ENCODE data around the gene RAB22A. TPM values are rescaled to one million over a fixed set of nuclear protein-coding genes. Genes with fewer than 3 reads are reported as not detected.

RAB22A gene
- total RNA-seq, 1 donor from 2014 or later = 9.8 TPM

- intact Hi-C loops (cut with DNase I) = no loop called here
- DNase-seq (ENCODE audit: low spot score) = no peak
Observed at GRCh38 chr20:58296051-58296837, 13.3 kb upstream of the RAB22A start.

DNA sequence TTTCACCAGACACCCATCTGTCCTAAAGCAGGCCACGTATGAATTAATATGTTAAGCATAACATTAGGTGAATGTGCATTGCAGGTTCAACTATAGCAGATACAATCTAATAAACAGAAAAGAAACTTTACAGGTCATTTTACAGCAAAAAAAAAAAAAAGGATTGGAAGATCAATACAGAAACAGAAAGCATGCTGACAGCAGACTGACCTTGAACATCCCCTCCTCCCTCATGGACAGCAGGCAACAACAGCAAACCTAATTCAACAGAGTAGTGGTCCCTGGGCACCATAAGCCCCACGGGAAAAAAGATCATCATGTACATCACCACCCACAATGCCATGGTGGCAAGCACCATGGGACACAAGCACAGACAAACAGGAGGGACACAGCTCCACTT is 12.1 kb upstream of the RAB22A start:
- intact Hi-C loops (cut with DNase I) = no loop called here
- no peak for DNase-seq (ENCODE audit: low spot score)

DNA sequence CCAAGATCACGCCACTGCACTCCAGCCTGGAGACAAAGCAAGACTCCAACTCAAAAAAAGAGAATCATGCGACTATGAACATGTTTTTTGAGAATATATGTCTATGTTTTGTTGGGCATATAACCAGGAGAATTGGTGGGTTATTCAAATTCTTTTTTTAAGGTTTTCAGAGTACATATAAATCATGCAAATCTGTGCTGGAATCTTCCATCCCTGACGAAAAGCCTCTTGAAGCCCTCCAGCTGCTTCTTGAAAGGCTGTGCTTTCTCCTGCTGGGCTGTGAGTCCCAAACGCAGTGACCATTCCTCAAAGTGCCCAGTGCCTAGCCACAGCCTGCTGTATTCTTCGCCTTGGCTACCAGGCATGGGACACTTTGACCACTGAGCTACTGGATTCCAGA is 9.2 kb upstream of the RAB22A start:
- intact Hi-C loops (cut with DNase I) = no loop called here
- DNase-seq (ENCODE audit: low spot score) = no peak

DNA sequence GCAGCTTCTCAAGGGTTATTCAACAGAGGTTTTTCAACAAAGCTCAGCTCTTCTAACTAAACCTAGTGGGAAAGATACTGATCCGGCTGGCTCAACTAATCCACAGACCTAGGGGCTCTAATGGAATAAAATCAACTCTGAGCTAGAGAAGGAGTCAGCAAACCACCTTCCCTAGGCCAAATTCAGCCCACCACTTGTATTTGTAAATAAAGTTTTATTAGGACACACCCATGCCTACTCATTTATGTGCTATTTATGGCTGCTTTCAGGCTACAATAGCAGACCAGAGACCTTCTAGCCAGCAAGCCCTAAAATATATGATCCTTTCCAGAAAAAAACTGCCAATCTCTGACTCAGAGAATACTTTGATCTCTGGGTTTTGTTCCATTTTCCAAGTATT is 6.0 kb upstream of the RAB22A start:
- intact Hi-C loops (cut with DNase I) = no loop called here

DNA sequence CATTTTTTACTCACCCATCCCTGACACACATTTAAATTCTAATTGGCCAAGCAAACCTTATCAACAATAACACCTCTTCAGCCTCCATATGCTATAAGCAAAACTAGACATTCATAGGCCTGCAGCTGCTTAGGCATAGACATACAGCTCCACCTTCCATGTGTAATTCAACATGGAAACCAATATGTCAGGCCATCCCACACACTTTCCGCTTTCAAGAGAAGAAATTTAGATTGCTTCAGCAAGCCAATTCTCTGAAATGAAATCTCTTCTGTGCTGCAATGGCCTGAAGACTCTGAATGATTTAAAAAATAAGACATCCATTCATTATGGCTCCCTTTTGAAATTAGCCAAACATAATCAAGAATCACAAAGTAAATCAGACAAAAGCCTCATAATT is 4.5 kb upstream of the RAB22A start:
- DNase-seq (ENCODE audit: low spot score) = no peak

More for the DNA sequence above, 6.0 kb upstream of the RAB22A start:
- no peak for DNase-seq (ENCODE audit: low spot score)

GRCh38 chr20:58306421-58307261 is 2.9 kb upstream of the RAB22A start:
- DNase-seq (ENCODE audit: low spot score) = no peak
- intact Hi-C loops (cut with DNase I) = no loop called here

More for the DNA sequence above, 4.5 kb upstream of the RAB22A start:
- intact Hi-C loops (cut with DNase I) = no loop called here

- no peak for DNase-seq (ENCODE audit: low spot score)
- intact Hi-C loops (cut with DNase I) = no loop called here
Observed at GRCh38 chr20:58307270-58307669, 2.2 kb upstream of the RAB22A start.

DNA sequence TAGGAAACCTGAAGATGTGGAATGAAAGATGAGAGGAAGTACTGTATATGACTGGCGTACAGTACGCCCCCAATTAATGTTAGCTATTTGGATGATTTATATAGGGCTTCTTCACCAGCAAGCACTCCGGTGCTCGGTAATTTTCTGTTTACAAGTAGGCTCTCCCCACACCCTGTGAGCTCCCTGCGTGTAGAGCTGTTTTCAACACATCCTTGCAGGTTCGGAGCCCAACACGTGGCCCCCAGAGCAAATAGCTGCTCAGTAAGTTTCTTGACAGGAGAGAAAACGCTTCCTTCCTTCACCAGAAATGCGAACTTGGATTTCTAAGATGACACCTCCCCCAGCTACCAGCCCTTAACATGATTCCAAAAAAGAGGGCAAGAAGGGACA is 1.2 kb upstream of the RAB22A start:
- intact Hi-C loops (cut with DNase I) = loop anchor here (2.0 kb wide), 2 partner anchors 81 to 343 kb away; partner anchors contain the start of genes STX16 and VAPB
- no peak for DNase-seq (ENCODE audit: low spot score)

- DNase-seq (ENCODE audit: low spot score) = no peak
- intact Hi-C loops (cut with DNase I) = loop anchor here (2.0 kb wide), 2 partner anchors 80 to 342 kb away; partner anchors contain the start of genes STX16 and VAPB
Observed at GRCh38 chr20:58308680-58309527, 611 bp upstream of the RAB22A start.

DNA sequence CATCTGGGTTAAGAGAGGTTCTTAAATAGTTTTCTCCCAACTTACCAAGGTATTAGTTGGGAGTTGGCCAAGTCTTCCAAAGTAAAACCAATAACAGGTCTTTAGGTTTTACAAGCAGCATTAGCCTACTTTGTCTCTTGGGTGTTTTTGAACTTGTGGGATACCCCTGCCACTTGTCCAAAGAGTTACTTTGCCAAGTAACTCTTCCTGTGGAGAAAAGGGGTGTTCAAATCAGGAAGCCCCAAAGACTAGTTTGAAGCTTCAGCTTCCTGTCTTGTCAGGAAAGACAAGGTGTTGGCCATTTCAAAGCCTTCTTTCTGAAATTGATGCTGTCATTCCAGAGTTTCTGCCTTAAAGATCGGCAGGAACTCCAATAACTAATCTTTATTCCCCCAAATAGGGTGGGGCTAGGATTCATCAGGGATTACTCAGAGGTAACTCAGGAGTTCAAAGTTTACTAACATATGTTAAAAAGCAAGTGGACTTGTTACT is 822 bp downstream of the RAB22A start:
- no peak for DNase-seq (ENCODE audit: low spot score)
- intact Hi-C loops (cut with DNase I) = no loop called here

DNA sequence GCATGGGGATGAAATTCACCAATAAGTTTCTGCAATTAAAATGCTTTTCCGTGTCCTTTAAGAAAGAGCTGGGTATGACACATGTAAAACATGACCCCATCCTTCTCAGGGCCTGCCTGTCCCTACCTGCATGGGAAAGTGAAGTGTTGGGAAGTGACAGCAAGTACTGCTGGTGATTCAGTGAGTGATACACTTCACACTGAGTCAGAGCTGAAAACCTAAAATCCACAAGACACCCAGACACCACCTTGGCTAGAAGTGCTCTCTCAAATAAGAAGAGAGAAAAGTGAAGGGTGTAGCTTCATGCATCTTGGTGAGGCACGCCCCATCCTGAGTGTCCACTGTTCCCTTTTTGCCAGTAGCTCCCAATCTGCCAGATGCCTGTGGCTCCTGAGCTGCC is 3.3 kb downstream of the RAB22A start:
- no peak for DNase-seq (ENCODE audit: low spot score)
- intact Hi-C loops (cut with DNase I) = no loop called here

DNA sequence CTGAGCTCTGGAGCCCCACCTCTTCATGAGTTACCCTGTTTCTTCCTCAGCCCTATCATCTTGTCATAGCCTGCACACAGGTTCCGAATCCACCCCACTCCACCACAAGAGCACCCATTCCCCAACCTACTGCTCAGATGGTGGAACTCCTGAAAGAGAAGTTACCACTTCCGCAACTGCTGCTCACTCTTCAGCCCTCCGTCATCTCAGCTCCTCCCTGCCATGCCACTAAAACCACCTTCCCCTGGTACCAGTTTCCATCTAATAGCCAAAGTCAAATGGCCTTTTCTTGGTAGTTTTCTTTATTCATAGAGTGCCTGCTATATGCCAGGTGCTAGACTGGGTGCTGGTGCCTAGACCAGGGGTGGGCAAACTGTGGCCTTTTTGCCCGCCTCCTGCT is 3.9 kb downstream of the RAB22A start:
- DNase-seq (ENCODE audit: low spot score) = no peak
- intact Hi-C loops (cut with DNase I) = no loop called here

DNA sequence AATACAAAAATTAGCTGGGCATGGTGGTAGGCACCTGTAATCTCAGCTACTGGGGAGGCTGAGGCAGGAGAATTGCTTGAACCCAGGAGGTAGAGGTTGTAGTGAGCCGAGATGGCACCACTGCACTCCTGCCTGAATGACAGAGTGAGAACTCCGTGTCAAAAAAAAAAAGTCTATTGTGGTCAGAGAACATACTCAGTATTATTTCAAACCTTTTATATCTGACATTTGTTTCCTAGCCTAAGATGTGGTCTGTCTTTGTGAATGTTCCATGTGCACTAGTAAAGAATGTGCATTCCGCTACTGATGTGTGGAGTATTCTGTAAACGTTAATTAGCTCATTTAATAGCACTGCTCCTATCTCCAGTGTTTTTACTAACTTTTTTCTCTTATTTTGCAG is 11.7 kb downstream of the RAB22A start:
- no peak for DNase-seq (ENCODE audit: low spot score)
- intact Hi-C loops (cut with DNase I) = no loop called here

- no peak for DNase-seq (ENCODE audit: low spot score)
- intact Hi-C loops (cut with DNase I) = no loop called here
Observed at GRCh38 chr20:58322083-58322482, 12.6 kb downstream of the RAB22A start.

GRCh38 chr20:58325912-58326311 is 16.4 kb downstream of the RAB22A start:
- no peak for DNase-seq (ENCODE audit: low spot score)
- intact Hi-C loops (cut with DNase I) = no loop called here

- intact Hi-C loops (cut with DNase I) = no loop called here
- DNase-seq (ENCODE audit: low spot score) = no peak
Observed at GRCh38 chr20:58327211-58327610, 17.7 kb downstream of the RAB22A start.

GRCh38 chr20:58328836-58329235 is 19.3 kb downstream of the RAB22A start:
- intact Hi-C loops (cut with DNase I) = no loop called here
- no peak for DNase-seq (ENCODE audit: low spot score)

GRCh38 chr20:58329711-58330110 is 20.2 kb downstream of the RAB22A start:
- intact Hi-C loops (cut with DNase I) = no loop called here
- DNase-seq (ENCODE audit: low spot score) = no peak

GRCh38 chr20:58330249-58330648 is 20.7 kb downstream of the RAB22A start:
- intact Hi-C loops (cut with DNase I) = no loop called here
- DNase-seq (ENCODE audit: low spot score) = no peak

GRCh38 chr20:58330687-58331086 is 21.2 kb downstream of the RAB22A start:
- intact Hi-C loops (cut with DNase I) = no loop called here
- no peak for DNase-seq (ENCODE audit: low spot score)
